HepG2 (cell line): ENCODE measurements around the gene PRRT1. TPM values are rescaled to one million over a fixed set of nuclear protein-coding genes. Genes with fewer than 3 reads are reported as not detected.
A peak's percentile ranks its signal among the peaks of the same experiment; 100 is the strongest.

ENCODE experiments used
- ATAC-seq: fragments of 200-7000 bp; cut with Tn5 transposase; 3 replicates; pipeline ENCODE4 v1.9.1; 2020; ENCODE audit warnings: mild to moderate bottlenecking, moderate library complexity
- BruUV-seq: library from RNA; stranded (reverse); fragments of 400-500 nt; replicated peaks from 2 replicates; lab custom pipeline; 2021; lab: Mats Ljungman, UMichigan
- CTCF ChIA-PET: fragments of 300-600 bp; formaldehyde crosslinking; extraction: SDS; loops from one replicate; lab custom pipeline; 2021; ENCODE audit warnings: low total read pairs, inconsistent platforms, low intra/inter-chr PET ratio; lab: Yijun Ruan, JAX
- POLR2A ChIA-PET: fragments of 350-600 bp; sonication (Branson Sonifier 250); formaldehyde crosslinking; loops from one replicate; lab custom pipeline; 2020; ENCODE audit warnings: antibody characterized with exemption, inconsistent platforms; lab: Yijun Ruan, JAX
- DNase-seq: peaks from one replicate; pipeline ENCODE4 v3.0.0-alpha.2; 2015; ENCODE audit warnings: low spot score
- FAIRE-seq: peaks from 3 replicates; lab custom pipeline; 2011; peaks lifted over from hg19 to GRCh38; lab: Jason Lieb, UNC
- H2AFZ ChIP-seq: one replicate; pipeline ENCODE4 v1.6.1; 2011; ENCODE audit warnings: low read length, inconsistent platforms
- H3K27ac ChIP-seq: fragments of 300-600 bp; 3 replicates; pipeline ENCODE4 v1.8.0; 2011; ENCODE audit warnings: mixed run types, mild to moderate bottlenecking, mixed read lengths, low read length, inconsistent platforms; ENCODE audit not compliant: insufficient read depth; ENCODE audit errors: extremely low read length
- H3K27me3 ChIP-seq, 2 experiments: fragments of 200-600 bp in 1 of 2; 2 replicates in 1 of 2; 3 replicates in 1 of 2; pipeline versions ENCODE4 v1.6.0 to v1.8.0; 2011; ENCODE audit warnings: low read length in 2 of 2, mild to moderate bottlenecking in 2 of 2, moderate library complexity in 2 of 2, inconsistent platforms in 1 of 2; ENCODE audit not compliant: insufficient read depth in 2 of 2, control insufficient read depth in 1 of 2
- H3K36me3 ChIP-seq, 2 experiments: fragments of 200-600 bp in 1 of 2; replicated peaks in 1 of 2; 2 replicates in 1 of 2; 3 replicates in 1 of 2; pipeline versions ENCODE4 v1.5.1 to v1.8.0; 2011; ENCODE audit warnings: low read length in 2 of 2, inconsistent platforms in 1 of 2; ENCODE audit not compliant: insufficient read depth in 2 of 2, control insufficient read depth in 1 of 2
- H3K4me1 ChIP-seq: 2 replicates; pipeline ENCODE4 v1.5.1; 2012; ENCODE audit warnings: low read length, inconsistent platforms; ENCODE audit not compliant: insufficient read depth
- H3K4me2 ChIP-seq: 2 replicates; pipeline ENCODE4 v1.6.0; 2011; ENCODE audit warnings: low read depth, low read length, inconsistent platforms
- H3K4me3 ChIP-seq, 3 experiments: fragments of 200-600 bp in 1 of 3; sonication (generic), shearing (Covaris generic) in 1 of 3; replicated peaks in 1 of 3; 2 replicates each; pipeline ENCODE4 v1.5.1; 2011 to 2016; ENCODE audit warnings: low read length in 3 of 3, inconsistent platforms in 2 of 3, low read depth in 2 of 3, mild to moderate bottlenecking in 2 of 3, control low read depth in 1 of 3, mixed read lengths in 1 of 3; ENCODE audit not compliant: insufficient read depth in 1 of 3
- H3K79me2 ChIP-seq: one replicate; pipeline ENCODE4 v1.6.1; 2011; ENCODE audit warnings: low read length, inconsistent platforms; ENCODE audit not compliant: insufficient read depth
- H3K9ac ChIP-seq: 2 replicates; pipeline ENCODE4 v1.6.0; 2011; ENCODE audit warnings: mild to moderate bottlenecking, low read depth, low read length, inconsistent platforms; ENCODE audit not compliant: insufficient read depth
- H3K9me3 ChIP-seq: 2 replicates; pipeline ENCODE4 v1.5.1; 2012; ENCODE audit warnings: mild to moderate bottlenecking, low read length
- H4K20me1 ChIP-seq: 2 replicates; pipeline ENCODE4 v1.6.0; 2011; ENCODE audit warnings: inconsistent platforms, mild to moderate bottlenecking, low read length, moderate library complexity; ENCODE audit not compliant: insufficient read depth
- CBX5 ChIP-seq: sonication (generic); formaldehyde crosslinking; IDR thresholded peaks from 2 replicates; pipeline ENCODE4 v1.4.0; 2020; ENCODE audit warnings: missing genetic modification reagents, borderline replicate concordance
- HBP1 ChIP-seq: IDR thresholded peaks from 2 replicates; pipeline ENCODE4 v1.6.1; 2016; ENCODE audit warnings: low read depth, control low read depth
- KLF11 ChIP-seq: IDR thresholded peaks from 2 replicates; pipeline ENCODE4 v1.6.1; 2016; ENCODE audit warnings: missing compliant biosample characterization
- KLF13 ChIP-seq: sonication (generic); formaldehyde crosslinking; IDR thresholded peaks from 2 replicates; pipeline ENCODE4 v1.4.0; 2020; ENCODE audit warnings: mild to moderate bottlenecking, missing genetic modification reagents
- MAZ ChIP-seq, 2 experiments: sonication (generic) in 1 of 2; formaldehyde crosslinking in 1 of 2; IDR thresholded peaks; 2 replicates each; pipeline versions ENCODE4 v1.5.0 to v1.6.1; 2012 to 2020; ENCODE audit warnings: low read depth in 2 of 2, mild to moderate bottlenecking in 2 of 2, borderline replicate concordance in 1 of 2, improper control_type of control experiment in 1 of 2, low read length in 1 of 2, missing genetic modification reagents in 1 of 2, moderate library complexity in 1 of 2
- MTA1 ChIP-seq: sonication (generic); formaldehyde crosslinking; IDR thresholded peaks from 2 replicates; pipeline ENCODE4 v1.4.0; 2020; ENCODE audit warnings: missing genetic modification reagents, mild to moderate bottlenecking, borderline replicate concordance
- NCOA2 ChIP-seq: sonication (generic); formaldehyde crosslinking; IDR thresholded peaks from 2 replicates; pipeline ENCODE4 v1.8.0; 2022; ENCODE audit warnings: inconsistent platforms
- REST ChIP-seq, 2 experiments: IDR thresholded peaks; 2 replicates each; pipeline ENCODE4 v1.6.1; 2011 to 2012; ENCODE audit warnings: low read length in 2 of 2, borderline replicate concordance in 1 of 2, low read depth in 1 of 2, mild to moderate bottlenecking in 1 of 2, moderate library complexity in 1 of 2
- STAT5B ChIP-seq: sonication (generic); formaldehyde crosslinking; IDR thresholded peaks from 2 replicates; pipeline ENCODE4 v1.4.0; 2020; ENCODE audit warnings: missing genetic modification reagents
- ZBTB34 ChIP-seq: sonication (generic); formaldehyde crosslinking; IDR thresholded peaks from 2 replicates; pipeline ENCODE4 v1.8.0; 2022; ENCODE audit warnings: mild to moderate bottlenecking, missing genetic modification reagents
- ZFP37 ChIP-seq: sonication (generic); formaldehyde crosslinking; IDR thresholded peaks from 2 replicates; pipeline ENCODE4 v1.4.0; 2020; ENCODE audit warnings: missing genetic modification reagents, borderline replicate concordance
- ZGPAT ChIP-seq: IDR thresholded peaks from 2 replicates; pipeline ENCODE4 v1.6.1; 2016; ENCODE audit warnings: mild to moderate bottlenecking
- ZNF205 ChIP-seq: IDR thresholded peaks from 2 replicates; pipeline ENCODE4 v1.6.1; 2018; ENCODE audit warnings: missing biosample characterization, missing genetic modification reagents
- ZNF549 ChIP-seq: sonication (generic); formaldehyde crosslinking; IDR thresholded peaks from 2 replicates; pipeline ENCODE4 v1.5.0; 2020; ENCODE audit warnings: missing genetic modification reagents
- ZNF7 ChIP-seq: IDR thresholded peaks from 2 replicates; pipeline ENCODE4 v1.6.1; 2016; ENCODE audit warnings: missing biosample characterization, missing genetic modification reagents
- ZSCAN30 ChIP-seq: sonication (generic); formaldehyde crosslinking; IDR thresholded peaks from 2 replicates; pipeline ENCODE4 v1.5.0; 2020; ENCODE audit warnings: mild to moderate bottlenecking, missing genetic modification reagents
- WGBS: methylation state at CpG from one replicate; pipeline ENCODE4 v1.1.6; 2017; ENCODE audit warnings: low lambda C conversion rate; 5-methylcytosine and 5-hydroxymethylcytosine counted together
- in situ Hi-C: cut with HindIII; loops from 2 replicates; pipeline ENCODE4 v1.10.0; 2017; ENCODE audit warnings: low pct_unique_long_range_greater_than_20kb; ENCODE audit not compliant: extremely low pct_ligation_motif_present
- intact Hi-C: fragments of 100-400 bp; cut with micrococcal nuclease; formaldehyde crosslinking; loops from one replicate; pipeline ENCODE4 v1.10.0; 2022; ENCODE audit not compliant: unreplicated experiment
- polyA plus RNA-seq, 8 experiments: library from polyadenylated mRNA; depleted of rRNA in 3 of 8; stranded (reverse) in 7 of 8; unstranded in 1 of 8; fragments of >200 nt; fragmentation: Illumina TruSeq in 4 of 8; extraction: Trizol in 4 of 8; gene quantifications; 2 replicates each; pipeline versions ENCODE4 v1.2.1 to v1.2.3, GENCODE V29; 2011 to 2016; ENCODE audit warnings: low read depth in 4 of 8, missing spikeins in 1 of 8, mixed read lengths in 1 of 8; ENCODE audit not compliant: insufficient read depth in 1 of 8
- total RNA-seq, 5 experiments: library from RNA; depleted of rRNA; stranded (reverse); fragments of >200 nt; fragmentation: Illumina TruSeq; extraction: Trizol; gene quantifications; 2 replicates each; pipeline ENCODE4 v1.2.3, GENCODE V29; 2016; ENCODE audit warnings: low read depth in 1 of 5

Gene PRRT1
- total and polyA plus RNA-seq, 2 of the 13 experiments (the other 11 are each of a cell fraction or from before 2014, with no cell fraction given) = 0.64 to 1.4 TPM

GRCh38 chr6:32107406-32107805, 44.3 kb downstream of the PRRT1 start (continued):
- TF ChIP-seq HBP1 (CRISPR knock-in tag) = no peak
- no peak for TF ChIP-seq MAZ (IDR thresholded peaks at IDR 0.05; ENCODE audit: borderline replicate concordance, low read depth, low read length)
- no peak for TF ChIP-seq MAZ (CRISPR knock-in tag; IDR thresholded peaks at IDR 0.05; ENCODE audit: low read depth)
- no peak for TF ChIP-seq ZGPAT (CRISPR knock-in tag)
- no peak for TF ChIP-seq KLF13 (CRISPR knock-in tag)
- TF ChIP-seq ZSCAN30 = no peak
- no peak for TF ChIP-seq ZNF549
- no peak for TF ChIP-seq ZFP37 (CRISPR knock-in tag)
- TF ChIP-seq ZBTB34 (CRISPR knock-in tag) = no peak

GRCh38 chr6:32105433-32105832, 46.3 kb downstream of the PRRT1 start:
- no TSS peak for BruUV-seq
- no peak for ATAC-seq
- no peak for FAIRE-seq
- DNase-seq = no peak
- no peaks in the 10 kb centered on the region for H3K36me3 ChIP-seq
- peaks cover 6% of the 10 kb centered on the region; the same call in 1 of the 2 replicates for H3K4me1 ChIP-seq
- H3K9me3 ChIP-seq = no peaks in the 10 kb centered on the region
- H3K27ac ChIP-seq = no peak overlapping the region
- in situ Hi-C loops = no loop called here
- WGBS = 26% methylated on average over 4 of the region's 4 CpGs
- no peak overlapping the region for H3K4me3 ChIP-seq
- no peaks in the 10 kb centered on the region for H3K79me2 ChIP-seq
- H3K4me2 ChIP-seq = no peak overlapping the region
- H2AFZ ChIP-seq = no peak overlapping the region
- ChIA-PET CTCF (no interaction called here), POLR2A (interaction anchor here (1.4 kb wide), 1 partner anchor 10 kb away, joined by 3 read pairs; no protein-coding TSS in a partner anchor)
- no peaks in the 10 kb centered on the region for H4K20me1 ChIP-seq
- H3K27me3 ChIP-seq = peaks cover 0 to 19% of the 10 kb centered on the region in 2 experiments
- no peak overlapping the region for H3K9ac ChIP-seq
- intact Hi-C loops = no loop called here
- TF ChIP-seq CBX5 (CRISPR knock-in tag) (0 out of 2 replicates have a peak, but pooled peaks have one; percentile 30), REST (IDR thresholded peaks at IDR 0.05; ENCODE audit: borderline replicate concordance in 1 of 2, low read depth in 1 of 2, low read length in 2 of 2) (peak; percentile 80 to 94), ZNF205 (CRISPR knock-in tag) (0 out of 2 replicates have a peak, but pooled peaks have one; percentile 55), KLF11 (CRISPR knock-in tag) (no peak), ZNF7 (CRISPR knock-in tag) (peak; percentile 36; the same call in 1 of the 2 replicates), STAT5B (CRISPR knock-in tag) (0 out of 2 replicates have a peak, but pooled peaks have one; percentile 85), NCOA2 (CRISPR knock-in tag) (peak; percentile 28; the same call in 1 of the 2 replicates), MTA1 (CRISPR knock-in tag) (no peak)
